ENCODE measurements around the gene ATG7.

ATG7 gene

DNA sequence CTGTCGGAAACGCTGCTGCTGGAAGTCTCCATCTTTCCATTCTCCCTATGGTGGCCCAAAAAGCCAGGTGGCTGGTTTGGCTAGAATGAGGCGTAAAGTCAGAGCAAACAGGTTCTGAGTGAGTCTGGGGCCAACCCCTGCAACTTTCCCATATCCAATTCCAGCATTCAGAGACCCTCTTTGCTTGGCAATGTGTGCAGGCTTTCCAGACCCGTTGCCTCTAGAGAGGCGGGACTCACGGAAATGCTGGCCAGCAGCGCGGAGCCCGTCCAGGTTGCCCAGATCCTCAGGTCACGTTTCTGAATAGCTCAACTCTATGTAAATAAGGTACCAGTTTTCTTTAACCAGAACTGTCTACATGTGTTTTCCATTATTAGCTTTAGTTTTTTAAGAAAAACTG is 303.5 kb downstream of the ATG7 start:
- no peak for DNase-seq (ENCODE audit: low read depth)
- no peak overlapping the region for H3K4me3 ChIP-seq (ENCODE audit: low read depth, low read length)
- TF ChIP-seq, protein P1, sequence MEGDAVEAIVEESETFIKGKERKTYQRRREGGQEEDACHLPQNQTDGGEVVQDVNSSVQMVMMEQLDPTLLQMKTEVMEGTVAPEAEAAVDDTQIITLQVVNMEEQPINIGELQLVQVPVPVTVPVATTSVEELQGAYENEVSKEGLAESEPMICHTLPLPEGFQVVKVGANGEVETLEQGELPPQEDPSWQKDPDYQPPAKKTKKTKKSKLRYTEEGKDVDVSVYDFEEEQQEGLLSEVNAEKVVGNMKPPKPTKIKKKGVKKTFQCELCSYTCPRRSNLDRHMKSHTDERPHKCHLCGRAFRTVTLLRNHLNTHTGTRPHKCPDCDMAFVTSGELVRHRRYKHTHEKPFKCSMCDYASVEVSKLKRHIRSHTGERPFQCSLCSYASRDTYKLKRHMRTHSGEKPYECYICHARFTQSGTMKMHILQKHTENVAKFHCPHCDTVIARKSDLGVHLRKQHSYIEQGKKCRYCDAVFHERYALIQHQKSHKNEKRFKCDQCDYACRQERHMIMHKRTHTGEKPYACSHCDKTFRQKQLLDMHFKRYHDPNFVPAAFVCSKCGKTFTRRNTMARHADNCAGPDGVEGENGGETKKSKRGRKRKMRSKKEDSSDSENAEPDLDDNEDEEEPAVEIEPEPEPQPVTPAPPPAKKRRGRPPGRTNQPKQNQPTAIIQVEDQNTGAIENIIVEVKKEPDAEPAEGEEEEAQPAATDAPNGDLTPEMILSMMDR (IDR thresholded peaks at IDR 0.05; ENCODE audit: low read depth, low read length, missing control alignments) = no peak
- in situ Hi-C loops (cut with HindIII; ENCODE audit: low sequenced_read_pairs) = no loop called here

DNA sequence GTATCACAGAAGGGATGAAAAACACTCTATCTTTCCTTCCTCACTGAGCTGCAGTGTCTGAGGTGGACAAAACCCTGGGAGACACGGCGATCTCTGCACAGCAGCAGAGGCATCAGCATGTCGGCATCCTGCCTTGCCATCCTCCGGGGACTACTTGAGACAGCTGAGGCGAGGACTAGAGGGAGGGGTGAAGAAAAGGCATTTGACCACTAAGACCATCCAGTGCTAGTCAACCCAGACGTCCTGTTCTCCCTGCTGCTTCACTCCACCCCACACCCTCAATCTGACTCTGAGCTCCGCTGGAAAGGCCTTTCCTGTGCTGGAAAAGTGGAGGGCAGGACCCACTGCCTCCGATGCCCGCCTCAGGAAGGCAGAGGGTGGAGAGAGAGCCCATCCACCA is 304.3 kb downstream of the ATG7 start:
- DNase-seq (ENCODE audit: low read depth) = no peak
- in situ Hi-C loops (cut with HindIII; ENCODE audit: low sequenced_read_pairs) = no loop called here
- H3K4me3 ChIP-seq (ENCODE audit: low read depth, low read length) = no peak overlapping the region
- TF ChIP-seq, protein P1 (IDR thresholded peaks at IDR 0.05; ENCODE audit: low read depth, low read length, missing control alignments) = no peak

DNA sequence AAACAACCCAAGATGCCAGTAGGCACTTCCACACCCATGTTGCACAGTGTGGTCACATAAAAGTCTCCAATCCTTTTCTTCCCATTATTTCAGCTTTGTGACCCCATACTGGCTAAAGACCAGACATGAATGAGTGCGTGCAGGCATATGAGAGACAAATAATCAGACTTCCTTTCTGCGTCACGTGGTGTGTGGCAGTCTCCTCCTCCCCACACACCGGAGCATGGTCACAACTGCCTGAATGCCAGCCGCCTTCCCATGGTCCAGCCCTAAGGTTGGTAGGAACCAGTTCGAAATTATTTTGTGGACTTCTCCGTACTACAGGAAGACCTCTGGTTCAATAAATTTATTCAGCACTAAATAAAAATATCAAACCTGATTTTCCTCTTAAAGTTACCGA is 306.0 kb downstream of the ATG7 start:
- TF ChIP-seq, protein P1 (IDR thresholded peaks at IDR 0.05; ENCODE audit: low read depth, low read length, missing control alignments) = no peak
- no peak overlapping the region for H3K4me3 ChIP-seq (ENCODE audit: low read depth, low read length)
- DNase-seq (ENCODE audit: low read depth) = no peak
- in situ Hi-C loops (cut with HindIII; ENCODE audit: low sequenced_read_pairs) = no loop called here

DNA sequence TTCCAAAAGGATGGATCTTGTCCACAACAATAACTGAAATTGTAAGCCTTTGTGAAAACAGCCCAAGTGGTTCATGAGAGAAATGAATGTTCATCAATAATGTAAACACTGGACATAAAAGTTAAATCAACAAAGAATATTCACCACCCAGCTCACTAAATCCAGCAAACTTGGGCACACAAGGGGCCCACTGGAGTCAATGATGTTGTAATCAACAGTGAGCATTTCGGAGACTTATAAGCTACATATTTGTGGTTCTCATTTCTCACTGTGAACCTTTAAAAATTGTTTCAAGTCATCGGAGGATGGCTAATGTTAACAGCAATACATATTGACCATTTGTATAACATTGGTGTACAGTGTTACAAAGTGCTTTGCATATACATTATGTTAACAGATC is 308.4 kb downstream of the ATG7 start:
- in situ Hi-C loops (cut with HindIII; ENCODE audit: low sequenced_read_pairs) = no loop called here
- no peak overlapping the region for H3K4me3 ChIP-seq (ENCODE audit: low read depth, low read length)
- TF ChIP-seq, protein P1 (IDR thresholded peaks at IDR 0.05; ENCODE audit: low read depth, low read length, missing control alignments) = no peak
- no peak for DNase-seq (ENCODE audit: low read depth)

DNA sequence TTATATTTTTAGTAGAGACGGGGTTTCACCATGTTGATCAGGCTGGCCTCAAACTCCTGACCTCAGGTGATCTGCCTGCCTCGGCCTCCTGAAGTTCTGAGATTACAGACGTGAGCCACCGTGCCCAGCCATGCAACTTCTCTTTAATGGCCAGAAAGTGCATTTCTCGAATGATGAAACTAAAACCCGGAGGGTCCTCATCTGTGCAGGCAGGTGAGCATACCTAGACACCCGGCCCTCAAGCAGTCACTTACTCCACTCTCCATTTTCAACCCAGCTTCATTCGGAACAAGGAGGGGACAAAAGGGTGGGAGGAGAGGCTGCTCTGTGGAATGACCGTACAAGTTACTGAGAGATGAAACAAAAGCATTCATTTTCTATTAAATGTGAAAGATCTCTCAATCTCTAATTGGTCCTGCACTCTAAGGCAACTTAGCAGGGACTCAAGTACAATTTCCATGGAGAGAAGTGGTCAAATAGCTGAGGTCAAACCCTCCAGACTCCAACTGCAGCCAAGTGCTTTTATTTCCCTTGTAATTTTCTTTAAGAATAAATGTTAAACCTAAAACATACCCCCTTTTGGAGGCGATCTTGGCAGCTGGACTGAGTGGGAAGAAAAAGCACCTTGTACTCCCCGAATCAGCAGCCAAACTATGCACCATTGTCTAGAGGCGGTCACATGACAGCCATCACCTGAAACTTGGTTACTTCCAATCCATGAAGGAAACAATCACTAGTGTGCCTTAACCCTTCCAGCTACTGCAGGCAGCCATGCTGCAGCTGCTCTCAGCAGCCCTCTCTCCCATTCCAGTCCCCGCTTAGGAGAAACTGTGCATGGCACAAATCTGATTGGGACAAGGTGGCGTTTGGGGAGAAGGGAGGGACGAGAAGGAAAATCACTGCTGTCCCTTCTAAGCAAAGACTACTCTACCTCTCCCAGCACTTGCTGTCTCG is 309.3 kb downstream of the ATG7 start:
- no peak for DNase-seq (ENCODE audit: low read depth)
- in situ Hi-C loops (cut with HindIII; ENCODE audit: low sequenced_read_pairs) = no loop called here
- peak overlapping the region; percentile 33 for H3K4me3 ChIP-seq (ENCODE audit: low read depth, low read length)
- TF ChIP-seq, protein P1 (IDR thresholded peaks at IDR 0.05; ENCODE audit: low read depth, low read length, missing control alignments) = no peak

DNA sequence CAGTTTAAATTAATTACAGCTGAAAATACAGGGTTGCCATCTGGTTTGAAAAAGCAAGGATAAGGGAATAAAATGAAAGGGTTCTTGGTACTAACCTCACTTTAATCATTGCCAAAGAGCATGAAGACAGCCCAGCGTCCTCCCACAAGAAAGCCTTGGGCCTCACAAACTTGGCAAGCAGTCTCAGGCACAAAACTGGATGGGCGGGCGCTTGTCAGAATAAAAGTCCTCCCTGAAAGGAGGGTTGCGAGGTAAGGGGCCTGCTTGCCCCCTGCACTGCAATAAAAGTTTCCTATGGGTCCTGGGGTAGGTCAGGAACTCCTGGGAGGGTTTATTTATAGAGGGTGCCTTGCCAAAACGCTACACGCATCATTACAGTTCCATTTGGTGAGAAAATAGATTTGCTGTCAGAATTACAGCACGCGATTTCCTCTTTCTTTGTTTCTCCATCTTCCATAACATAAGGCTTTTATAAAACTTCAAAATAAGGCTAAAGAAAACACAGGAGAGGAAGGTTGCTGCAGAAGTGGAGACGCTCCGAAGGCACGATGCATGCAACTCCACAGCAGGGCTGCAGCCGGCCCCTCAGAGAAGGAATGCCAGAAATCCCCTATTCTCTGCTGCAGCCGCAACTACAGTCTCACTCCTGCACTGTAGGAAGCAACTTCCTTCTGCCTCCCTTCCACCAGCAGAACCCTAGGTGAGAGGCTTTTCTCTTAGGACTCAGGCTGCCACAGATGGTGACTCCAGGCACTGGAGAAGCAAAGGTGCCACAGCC is 310.2 kb downstream of the ATG7 start:
- in situ Hi-C loops (cut with HindIII; ENCODE audit: low sequenced_read_pairs) = no loop called here
- TF ChIP-seq, protein P1 (IDR thresholded peaks at IDR 0.05; ENCODE audit: low read depth, low read length, missing control alignments) = no peak
- DNase-seq (ENCODE audit: low read depth) = peak; percentile 89
- peak overlapping the region; percentile 33 for H3K4me3 ChIP-seq (ENCODE audit: low read depth, low read length)

Data from astrocyte of the cerebellum (primary cell).